Omental fat pad (tissue), 4 donors: ENCODE data around the gene ARHGAP31. TPM values are rescaled to one million over a fixed set of nuclear protein-coding genes. Genes with fewer than 3 reads are reported as not detected.

Experiments used
- ATAC-seq: fragments of 150-250 bp; one replicate; pipeline ENCODE4 v1.9.1; 2016; ENCODE audit warnings: mild to moderate bottlenecking, moderate library complexity; ENCODE audit not compliant: low FRiP score
- DNase-seq: peaks from one replicate; pipeline ENCODE4 v3.0.0-alpha.2; 2019; ENCODE audit warnings: low spot score
- total RNA-seq, 4 donors: library from RNA; depleted of rRNA; stranded (reverse); fragments of >200 nt; gene quantifications; one replicate each; pipeline ENCODE4 v1.1.0, GENCODE V29; 2016
- TF ChIP-seq, protein P1 (sequence below), 3 donors: fragments of 450-650 bp; IDR thresholded peaks; one replicate each; pipeline ENCODE4 v1.5.1; 2016 to 2017; ENCODE audit warnings: antibody characterized with exemption in 3 of 3, mild to moderate bottlenecking in 3 of 3, moderate library complexity in 2 of 3

Gene ARHGAP31
- total RNA-seq, 4 donors from 2014 or later: 14.4 to 61.2 (median 36.6) TPM

GRCh38 chr3:119378259-119378803, 84.1 kb downstream of the ARHGAP31 start:
- ATAC-seq (no peak), DNase-seq (no peak)
- TF ChIP-seq, protein P1, sequence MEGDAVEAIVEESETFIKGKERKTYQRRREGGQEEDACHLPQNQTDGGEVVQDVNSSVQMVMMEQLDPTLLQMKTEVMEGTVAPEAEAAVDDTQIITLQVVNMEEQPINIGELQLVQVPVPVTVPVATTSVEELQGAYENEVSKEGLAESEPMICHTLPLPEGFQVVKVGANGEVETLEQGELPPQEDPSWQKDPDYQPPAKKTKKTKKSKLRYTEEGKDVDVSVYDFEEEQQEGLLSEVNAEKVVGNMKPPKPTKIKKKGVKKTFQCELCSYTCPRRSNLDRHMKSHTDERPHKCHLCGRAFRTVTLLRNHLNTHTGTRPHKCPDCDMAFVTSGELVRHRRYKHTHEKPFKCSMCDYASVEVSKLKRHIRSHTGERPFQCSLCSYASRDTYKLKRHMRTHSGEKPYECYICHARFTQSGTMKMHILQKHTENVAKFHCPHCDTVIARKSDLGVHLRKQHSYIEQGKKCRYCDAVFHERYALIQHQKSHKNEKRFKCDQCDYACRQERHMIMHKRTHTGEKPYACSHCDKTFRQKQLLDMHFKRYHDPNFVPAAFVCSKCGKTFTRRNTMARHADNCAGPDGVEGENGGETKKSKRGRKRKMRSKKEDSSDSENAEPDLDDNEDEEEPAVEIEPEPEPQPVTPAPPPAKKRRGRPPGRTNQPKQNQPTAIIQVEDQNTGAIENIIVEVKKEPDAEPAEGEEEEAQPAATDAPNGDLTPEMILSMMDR (IDR thresholded peaks at IDR 0.05): no peak

DNA sequence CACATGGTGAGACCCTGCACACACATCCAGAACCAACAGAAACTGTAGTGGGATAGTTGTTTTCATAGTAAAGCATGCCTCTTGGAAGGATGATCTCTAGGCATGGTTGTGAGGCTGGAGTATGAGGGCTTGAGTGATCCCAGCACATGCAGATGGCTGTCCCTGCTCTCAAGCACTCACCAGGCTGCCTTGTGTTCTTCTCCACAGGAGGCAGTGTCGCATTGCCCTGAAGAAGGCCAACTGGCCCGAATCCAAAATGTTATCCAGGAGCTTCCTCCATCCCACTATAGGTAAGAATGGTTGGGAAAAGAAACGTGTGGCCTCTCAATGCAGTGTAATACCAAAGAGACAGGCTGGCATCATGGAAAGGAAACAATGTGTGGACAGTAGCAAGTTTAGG, 86.5 kb downstream of the ARHGAP31 start:
- no peak for ATAC-seq
- no peak for DNase-seq
- TF ChIP-seq, protein P1 (IDR thresholded peaks at IDR 0.05): no peak

DNA sequence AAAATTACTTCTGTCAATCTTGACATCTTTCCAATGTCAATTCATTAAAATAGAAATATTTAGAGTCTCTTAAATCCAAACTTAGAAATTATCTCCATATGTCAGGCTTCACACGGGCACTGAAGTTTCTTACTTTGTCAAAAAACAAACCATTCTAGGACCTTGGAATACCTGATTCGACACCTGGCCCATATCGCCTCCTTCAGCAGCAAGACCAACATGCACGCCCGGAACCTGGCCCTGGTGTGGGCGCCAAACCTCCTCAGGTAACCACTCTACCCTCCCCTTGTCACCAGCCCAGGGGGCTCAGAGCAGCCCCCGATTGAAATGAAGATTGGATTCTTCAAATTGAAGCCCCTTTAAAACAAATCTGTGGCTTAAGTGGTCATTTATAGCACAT, 88.0 kb downstream of the ARHGAP31 start:
- TF ChIP-seq, protein P1 (IDR thresholded peaks at IDR 0.05): no peak
- ATAC-seq: no peak
- DNase-seq: no peak

DNA sequence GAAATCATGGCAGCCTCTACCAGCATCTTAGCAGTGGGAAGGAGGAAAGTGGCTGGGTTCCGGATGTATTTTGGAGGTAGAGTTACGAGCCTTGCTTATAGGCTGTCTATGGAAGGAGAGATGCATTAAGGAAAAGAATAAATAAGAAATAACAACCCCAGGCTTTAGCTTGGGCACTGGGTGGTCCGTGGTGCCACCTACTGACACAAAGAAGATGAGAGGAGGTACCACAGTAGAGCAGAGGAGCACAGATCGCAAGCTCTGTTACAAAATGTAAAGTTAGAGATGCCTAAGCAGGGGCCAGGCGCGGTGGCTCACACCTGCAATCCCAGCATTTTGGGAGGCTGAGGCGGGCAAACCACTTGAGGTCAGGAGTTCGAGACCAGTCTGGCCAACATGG, 94.4 kb downstream of the ARHGAP31 start:
- TF ChIP-seq, protein P1 (IDR thresholded peaks at IDR 0.05): no peak
- DNase-seq (no peak), ATAC-seq (no peak)

DNA sequence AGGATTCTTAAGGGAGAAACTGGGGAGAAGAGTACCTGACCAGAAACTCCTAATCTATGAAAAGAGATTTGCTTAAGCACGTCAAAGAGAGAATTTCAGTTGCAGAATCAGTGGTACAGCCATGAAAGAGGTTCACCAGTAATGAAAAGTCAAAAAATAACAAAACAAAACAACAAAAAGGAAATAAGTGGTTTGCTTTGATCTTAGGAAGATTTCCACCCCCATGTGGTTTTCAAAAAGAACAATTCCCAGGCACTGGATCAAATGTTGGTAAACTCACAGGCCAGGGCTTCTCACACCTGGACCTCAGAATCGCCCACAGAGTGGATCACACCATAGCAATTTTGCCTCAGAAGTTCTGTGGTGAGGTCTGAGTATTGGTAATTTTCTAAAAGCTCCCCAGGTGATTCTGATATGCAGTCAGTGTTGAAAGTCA, 101.8 kb downstream of the ARHGAP31 start:
- TF ChIP-seq, protein P1 (IDR thresholded peaks at IDR 0.05): no peak
- ATAC-seq (no peak), DNase-seq (no peak)

DNA sequence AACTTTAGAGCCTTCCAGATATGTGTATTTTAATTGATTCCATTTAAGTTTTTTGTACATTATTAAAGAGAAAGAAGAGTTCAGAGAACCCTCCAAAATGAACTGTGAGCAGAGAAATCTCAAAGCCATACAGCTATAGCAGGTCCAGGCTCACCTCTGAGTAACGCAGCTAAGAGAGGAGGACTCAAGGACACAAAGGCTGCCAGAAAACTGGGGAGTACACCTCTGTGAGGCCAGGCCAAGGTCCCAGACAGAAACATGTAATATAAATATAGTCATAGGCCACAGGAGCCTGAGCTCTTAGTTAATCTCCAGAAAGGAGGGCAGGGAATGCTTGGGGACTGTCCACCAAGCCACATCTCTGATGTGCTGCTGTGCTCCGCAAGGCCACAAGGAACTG, 102.7 kb downstream of the ARHGAP31 start:
- DNase-seq (no peak), ATAC-seq (no peak)
- TF ChIP-seq, protein P1 (IDR thresholded peaks at IDR 0.05): no peak

- ATAC-seq (no peak), DNase-seq (no peak)
- TF ChIP-seq, protein P1 (IDR thresholded peaks at IDR 0.05): no peak
Observed at GRCh38 chr3:119400466-119400865, 106.3 kb downstream of the ARHGAP31 start.
